HEK293 (cell line): ENCODE measurements around the gene KCTD17.

Source experiments
- CTCF ChIA-PET: fragments of 350-600 bp; formaldehyde crosslinking; extraction: SDS; loops from one replicate; lab custom pipeline; 2021; ENCODE audit warnings: antibody characterized with exemption; lab: Yijun Ruan, JAX
- POLR2A ChIA-PET: fragments of 300-600 bp; formaldehyde crosslinking; extraction: SDS; loops from one replicate; lab custom pipeline; 2020; ENCODE audit warnings: antibody characterized with exemption, inconsistent platforms; lab: Yijun Ruan, JAX
- H3K27ac ChIP-seq: fragments of 200-500 bp; sonication (Bioruptor generic); 2 replicates; pipeline ENCODE4 v1.5.1; 2014; ENCODE audit warnings: low read depth, low read length, control low read depth, inconsistent platforms; ENCODE audit errors: extremely low read depth
- H3K36me3 ChIP-seq, 2 experiments: fragments of 200-500 bp in 1 of 2; sonication (Bioruptor generic) in 1 of 2; 1 replicate in 1 of 2; 2 replicates in 1 of 2; pipeline ENCODE4 v1.5.1; 2014 to 2017; ENCODE audit warnings: inconsistent platforms in 2 of 2, low read length in 2 of 2; ENCODE audit not compliant: control insufficient read depth in 2 of 2, insufficient read depth in 1 of 2
- H3K4me1 ChIP-seq: fragments of 200-500 bp; sonication (Bioruptor generic); 2 replicates; pipeline ENCODE4 v1.5.1; 2014; ENCODE audit warnings: mild to moderate bottlenecking, low read length, inconsistent platforms; ENCODE audit not compliant: control insufficient read depth, insufficient read depth
- H3K4me3 ChIP-seq: 2 replicates; pipeline ENCODE4 v1.5.1; 2011; ENCODE audit warnings: low read depth, mild to moderate bottlenecking, control low read depth, low read length, moderate library complexity
- H3K9me3 ChIP-seq: fragments of 200-500 bp; sonication (Bioruptor generic); 2 replicates; pipeline ENCODE4 v1.5.1; 2014; ENCODE audit warnings: low read depth, low read length, inconsistent platforms; ENCODE audit not compliant: control insufficient read depth, insufficient read depth
- EGR2 ChIP-seq: fragments of 450-650 bp; formaldehyde crosslinking; IDR thresholded peaks from 2 replicates; pipeline ENCODE4 v1.5.1; 2016; ENCODE audit warnings: low read depth, missing biosample characterization, missing genetic modification characterization
- HIC1 ChIP-seq: fragments of 450-650 bp; formaldehyde crosslinking; IDR thresholded peaks from 2 replicates; pipeline ENCODE4 v1.5.1; 2016; ENCODE audit warnings: missing biosample characterization, missing genetic modification characterization
- KLF10 ChIP-seq: fragments of 450-650 bp; IDR thresholded peaks from 2 replicates; pipeline ENCODE4 v1.5.1; 2018; ENCODE audit warnings: missing biosample characterization, mild to moderate bottlenecking, missing genetic modification characterization
- KLF9 ChIP-seq: fragments of 450-650 bp; formaldehyde crosslinking; IDR thresholded peaks from 2 replicates; pipeline ENCODE4 v1.5.1; 2016; ENCODE audit warnings: missing biosample characterization, missing genetic modification characterization, low read depth
- MYNN ChIP-seq: fragments of 450-650 bp; formaldehyde crosslinking; IDR thresholded peaks from 2 replicates; pipeline ENCODE4 v1.5.1; 2016; ENCODE audit warnings: missing biosample characterization, missing genetic modification characterization, borderline replicate concordance
- SALL2 ChIP-seq: fragments of 450-650 bp; formaldehyde crosslinking; IDR thresholded peaks from 2 replicates; pipeline ENCODE4 v1.5.0; 2017; ENCODE audit warnings: missing biosample characterization, mild to moderate bottlenecking, missing genetic modification characterization, borderline replicate concordance
- SCRT2 ChIP-seq: fragments of 450-650 bp; formaldehyde crosslinking; IDR thresholded peaks from 2 replicates; pipeline ENCODE4 v1.5.1; 2016; ENCODE audit warnings: missing biosample characterization, missing genetic modification characterization
- SETDB1 ChIP-seq: IDR thresholded peaks from one replicate; pipeline ENCODE4 v1.6.1; 2017; ENCODE audit warnings: mild to moderate bottlenecking, low read length, moderate library complexity, mixed read lengths; ENCODE audit not compliant: insufficient read length
- SP3 ChIP-seq: fragments of 450-650 bp; formaldehyde crosslinking; IDR thresholded peaks from 2 replicates; pipeline ENCODE4 v1.5.1; 2016; ENCODE audit warnings: missing biosample characterization, missing genetic modification characterization
- ZBTB20 ChIP-seq: fragments of 450-650 bp; formaldehyde crosslinking; IDR thresholded peaks from 2 replicates; pipeline ENCODE4 v1.5.1; 2016; ENCODE audit warnings: missing biosample characterization, missing genetic modification characterization
- ZBTB21 ChIP-seq: fragments of 450-650 bp; formaldehyde crosslinking; IDR thresholded peaks from 2 replicates; pipeline ENCODE4 v1.5.1; 2017; ENCODE audit warnings: missing biosample characterization, missing genetic modification characterization
- ZNF169 ChIP-seq: fragments of 450-650 bp; formaldehyde crosslinking; IDR thresholded peaks from 2 replicates; pipeline ENCODE4 v1.5.1; 2016; ENCODE audit warnings: missing biosample characterization, missing genetic modification characterization
- ZNF23 ChIP-seq: fragments of 450-650 bp; formaldehyde crosslinking; IDR thresholded peaks from 2 replicates; pipeline ENCODE4 v1.5.1; 2016; ENCODE audit warnings: missing biosample characterization, missing genetic modification characterization, borderline replicate concordance
- ZNF311 ChIP-seq: fragments of 450-650 bp; formaldehyde crosslinking; IDR thresholded peaks from 2 replicates; pipeline ENCODE4 v1.5.1; 2017; ENCODE audit warnings: missing biosample characterization, missing genetic modification characterization, borderline replicate concordance
- ZNF335 ChIP-seq: fragments of 450-650 bp; formaldehyde crosslinking; conservative IDR thresholded peaks from 2 replicates; pipeline ENCODE4 v1.5.1; 2016; ENCODE audit warnings: missing biosample characterization, missing genetic modification characterization
- ZNF362 ChIP-seq: fragments of 450-650 bp; formaldehyde crosslinking; IDR thresholded peaks from 2 replicates; pipeline ENCODE4 v1.5.1; 2016; ENCODE audit warnings: missing biosample characterization, missing genetic modification characterization
- ZNF416 ChIP-seq: fragments of 450-650 bp; formaldehyde crosslinking; IDR thresholded peaks from 2 replicates; pipeline ENCODE4 v1.5.1; 2016; ENCODE audit warnings: missing biosample characterization, missing genetic modification characterization
- ZNF571 ChIP-seq: fragments of 450-650 bp; formaldehyde crosslinking; IDR thresholded peaks from 2 replicates; pipeline ENCODE4 v1.5.0; 2017; ENCODE audit warnings: missing biosample characterization, missing genetic modification characterization
- ZNF596 ChIP-seq: fragments of 450-650 bp; IDR thresholded peaks from 2 replicates; pipeline ENCODE4 v1.5.0; 2018; ENCODE audit warnings: missing biosample characterization, mild to moderate bottlenecking, missing genetic modification characterization, moderate library complexity
- ZNF629 ChIP-seq: fragments of 450-650 bp; formaldehyde crosslinking; IDR thresholded peaks from 2 replicates; pipeline ENCODE4 v1.5.1; 2017; ENCODE audit warnings: missing biosample characterization, missing genetic modification characterization
- ZNF645 ChIP-seq: fragments of 450-650 bp; formaldehyde crosslinking; IDR thresholded peaks from 2 replicates; pipeline ENCODE4; 2016; ENCODE audit warnings: missing biosample characterization, missing genetic modification characterization
- ZNF660 ChIP-seq: fragments of 450-650 bp; IDR thresholded peaks from 2 replicates; pipeline ENCODE4 v1.5.1; 2018; ENCODE audit warnings: missing biosample characterization, mild to moderate bottlenecking, missing genetic modification characterization
- ZNF664 ChIP-seq: fragments of 450-650 bp; formaldehyde crosslinking; IDR thresholded peaks from 2 replicates; pipeline ENCODE4 v1.5.1; 2016; ENCODE audit warnings: missing biosample characterization, missing genetic modification characterization
- ZNF704 ChIP-seq: fragments of 450-650 bp; formaldehyde crosslinking; IDR thresholded peaks from 2 replicates; pipeline ENCODE4 v1.5.1; 2016; ENCODE audit warnings: missing biosample characterization, missing genetic modification characterization
- ZNF791 ChIP-seq: fragments of 450-650 bp; formaldehyde crosslinking; IDR thresholded peaks from 2 replicates; pipeline ENCODE4 v1.5.1; 2016; ENCODE audit warnings: missing biosample characterization, missing genetic modification characterization
- ZNF830 ChIP-seq: fragments of 450-650 bp; IDR thresholded peaks from 2 replicates; pipeline ENCODE4 v1.5.0; 2018; ENCODE audit warnings: missing biosample characterization, missing genetic modification characterization, low read depth, mild to moderate bottlenecking, moderate library complexity
- ZNF837 ChIP-seq: fragments of 450-650 bp; formaldehyde crosslinking; IDR thresholded peaks from 2 replicates; pipeline ENCODE4 v1.5.1; 2016; ENCODE audit warnings: missing biosample characterization, missing genetic modification characterization
- TF ChIP-seq, protein P1 (sequence below): fragments of 450-650 bp; formaldehyde crosslinking; IDR thresholded peaks from 2 replicates; pipeline ENCODE4 v1.5.1; 2016; ENCODE audit warnings: missing biosample characterization, missing genetic modification characterization

KCTD17 gene

DNA sequence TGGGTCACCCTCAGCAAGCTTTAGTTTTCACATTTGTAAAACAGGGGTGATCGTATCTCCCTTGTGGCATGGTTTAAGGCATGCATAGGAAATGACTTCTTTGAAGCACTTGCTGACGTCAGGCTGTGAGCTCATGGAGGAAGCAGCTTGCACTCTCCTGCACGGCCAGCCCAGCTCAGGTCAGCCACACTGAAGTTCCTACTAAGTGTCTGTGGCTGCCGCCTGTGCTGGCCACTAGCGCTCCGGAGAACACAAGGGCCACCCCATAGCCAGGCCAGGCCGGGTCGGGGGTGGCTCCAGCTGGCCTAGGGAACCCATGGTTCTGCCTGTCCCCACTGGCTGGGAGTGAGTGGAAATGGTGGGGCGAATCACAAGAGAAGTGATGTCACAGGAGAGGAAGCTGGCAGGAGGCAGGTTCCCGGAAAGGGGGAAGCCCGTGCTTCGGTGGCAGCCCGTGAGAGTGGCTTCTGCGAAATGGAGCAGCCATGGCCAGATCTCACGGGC, 28.2 kb downstream of the KCTD17 start:
- ChIA-PET CTCF (interaction anchor here (0.6 to 1.1 kb wide), 6 partner anchors 41 to 202 kb away, joined by 3 to 5 read pairs (median 3); no protein-coding TSS in a partner anchor), POLR2A (interaction anchor here (1.0 kb wide), 1 partner anchor 120 kb away, joined by 4 read pairs; no protein-coding TSS in a partner anchor)
- H3K4me3 ChIP-seq: no peak overlapping the region
- no peak overlapping the region for H3K27ac ChIP-seq
- no peaks in the 10 kb centered on the region for H3K9me3 ChIP-seq
- H3K36me3 ChIP-seq: no peaks in the 10 kb centered on the region
- TF ChIP-seq SALL2 (no peak), ZNF335 (tag by site-specific recombination) (peak; percentile 40), ZNF596 (tag by site-specific recombination) (no peak), SP3 (no peak), SETDB1 (no peak), ZNF362 (tag by site-specific recombination) (no peak), ZNF23 (tag by site-specific recombination) (no peak), ZNF629 (tag by site-specific recombination) (0 out of 2 replicates have a peak, but pooled peaks have one; percentile 32), ZBTB21 (tag by site-specific recombination) (peak; percentile 65; the same call in 1 of the 2 replicates), ZNF645 (tag by site-specific recombination) (no peak)
- TF ChIP-seq, protein P1, sequence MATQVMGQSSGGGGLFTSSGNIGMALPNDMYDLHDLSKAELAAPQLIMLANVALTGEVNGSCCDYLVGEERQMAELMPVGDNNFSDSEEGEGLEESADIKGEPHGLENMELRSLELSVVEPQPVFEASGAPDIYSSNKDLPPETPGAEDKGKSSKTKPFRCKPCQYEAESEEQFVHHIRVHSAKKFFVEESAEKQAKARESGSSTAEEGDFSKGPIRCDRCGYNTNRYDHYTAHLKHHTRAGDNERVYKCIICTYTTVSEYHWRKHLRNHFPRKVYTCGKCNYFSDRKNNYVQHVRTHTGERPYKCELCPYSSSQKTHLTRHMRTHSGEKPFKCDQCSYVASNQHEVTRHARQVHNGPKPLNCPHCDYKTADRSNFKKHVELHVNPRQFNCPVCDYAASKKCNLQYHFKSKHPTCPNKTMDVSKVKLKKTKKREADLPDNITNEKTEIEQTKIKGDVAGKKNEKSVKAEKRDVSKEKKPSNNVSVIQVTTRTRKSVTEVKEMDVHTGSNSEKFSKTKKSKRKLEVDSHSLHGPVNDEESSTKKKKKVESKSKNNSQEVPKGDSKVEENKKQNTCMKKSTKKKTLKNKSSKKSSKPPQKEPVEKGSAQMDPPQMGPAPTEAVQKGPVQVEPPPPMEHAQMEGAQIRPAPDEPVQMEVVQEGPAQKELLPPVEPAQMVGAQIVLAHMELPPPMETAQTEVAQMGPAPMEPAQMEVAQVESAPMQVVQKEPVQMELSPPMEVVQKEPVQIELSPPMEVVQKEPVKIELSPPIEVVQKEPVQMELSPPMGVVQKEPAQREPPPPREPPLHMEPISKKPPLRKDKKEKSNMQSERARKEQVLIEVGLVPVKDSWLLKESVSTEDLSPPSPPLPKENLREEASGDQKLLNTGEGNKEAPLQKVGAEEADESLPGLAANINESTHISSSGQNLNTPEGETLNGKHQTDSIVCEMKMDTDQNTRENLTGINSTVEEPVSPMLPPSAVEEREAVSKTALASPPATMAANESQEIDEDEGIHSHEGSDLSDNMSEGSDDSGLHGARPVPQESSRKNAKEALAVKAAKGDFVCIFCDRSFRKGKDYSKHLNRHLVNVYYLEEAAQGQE (tag by site-specific recombination): no peak
- no peaks in the 10 kb centered on the region for H3K4me1 ChIP-seq

GRCh38 chr22:37080438-37080837, 28.9 kb downstream of the KCTD17 start:
- TF ChIP-seq ZNF791 (tag by site-specific recombination) (no peak), ZNF596 (tag by site-specific recombination) (no peak), EGR2 (tag by site-specific recombination) (no peak), ZNF660 (tag by site-specific recombination) (no peak), ZNF416 (tag by site-specific recombination) (no peak), MYNN (no peak), ZNF664 (tag by site-specific recombination) (no peak), HIC1 (tag by site-specific recombination) (no peak), ZBTB20 (tag by site-specific recombination) (no peak), SCRT2 (tag by site-specific recombination) (no peak), KLF10 (tag by site-specific recombination) (no peak), KLF9 (no peak), ZNF837 (tag by site-specific recombination) (no peak), ZNF169 (no peak), ZNF311 (no peak), ZNF571 (tag by site-specific recombination) (no peak), ZNF704 (tag by site-specific recombination) (no peak), ZNF830 (tag by site-specific recombination) (no peak)

More at GRCh38 chr22:37080438-37080837, 28.9 kb downstream of the KCTD17 start:
- Histone ChIP-seq H3K36me3 (no peaks in the 10 kb centered on the region), H3K4me3 (no peak overlapping the region), H3K9me3 (no peaks in the 10 kb centered on the region), H3K4me1 (no peaks in the 10 kb centered on the region), H3K27ac (no peak overlapping the region)
- CTCF ChIA-PET: interaction anchor here (0.6 kb wide), 1 partner anchor 86 kb away, joined by 3 read pairs; no protein-coding TSS in a partner anchor
- POLR2A ChIA-PET: no interaction called here
